ENCODE measurements around the gene HNRNPK. TPM values are rescaled to one million over a fixed set of nuclear protein-coding genes. Genes with fewer than 3 reads are reported as not detected.
"Not testable (repeated sequence)": the region's sequence is repeated elsewhere in the genome, so short reads cannot be mapped to it uniquely, and the experiment has no call there.

The HNRNPK gene
- total RNA-seq, 1 donor from 2014 or later = 512 TPM

- Mint-ChIP-seq H3K36me3 (ENCODE audit: unreplicated experiment) (no peaks in the 10 kb centered on the region), H3K9me3 (ENCODE audit: unreplicated experiment) (no peaks in the 10 kb centered on the region), H3K27me3 (ENCODE audit: unreplicated experiment) (no peaks in the 10 kb centered on the region), H3K27ac (ENCODE audit: unreplicated experiment) (peak overlapping the region; percentile 85), H3K4me3 (ENCODE audit: unreplicated experiment) (peak overlapping the region; percentile 72), H3K4me1 (ENCODE audit: unreplicated experiment) (peaks cover 22% of the 10 kb centered on the region)
- TF ChIP-seq, protein P1, sequence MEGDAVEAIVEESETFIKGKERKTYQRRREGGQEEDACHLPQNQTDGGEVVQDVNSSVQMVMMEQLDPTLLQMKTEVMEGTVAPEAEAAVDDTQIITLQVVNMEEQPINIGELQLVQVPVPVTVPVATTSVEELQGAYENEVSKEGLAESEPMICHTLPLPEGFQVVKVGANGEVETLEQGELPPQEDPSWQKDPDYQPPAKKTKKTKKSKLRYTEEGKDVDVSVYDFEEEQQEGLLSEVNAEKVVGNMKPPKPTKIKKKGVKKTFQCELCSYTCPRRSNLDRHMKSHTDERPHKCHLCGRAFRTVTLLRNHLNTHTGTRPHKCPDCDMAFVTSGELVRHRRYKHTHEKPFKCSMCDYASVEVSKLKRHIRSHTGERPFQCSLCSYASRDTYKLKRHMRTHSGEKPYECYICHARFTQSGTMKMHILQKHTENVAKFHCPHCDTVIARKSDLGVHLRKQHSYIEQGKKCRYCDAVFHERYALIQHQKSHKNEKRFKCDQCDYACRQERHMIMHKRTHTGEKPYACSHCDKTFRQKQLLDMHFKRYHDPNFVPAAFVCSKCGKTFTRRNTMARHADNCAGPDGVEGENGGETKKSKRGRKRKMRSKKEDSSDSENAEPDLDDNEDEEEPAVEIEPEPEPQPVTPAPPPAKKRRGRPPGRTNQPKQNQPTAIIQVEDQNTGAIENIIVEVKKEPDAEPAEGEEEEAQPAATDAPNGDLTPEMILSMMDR (IDR thresholded peaks at IDR 0.05) = no peak
- DNase-seq (ENCODE audit: extremely low spot score, unreplicated experiment) = no peak
Observed at GRCh38 chr9:83956436-83957247, 23.4 kb downstream of the HNRNPK start.

DNA sequence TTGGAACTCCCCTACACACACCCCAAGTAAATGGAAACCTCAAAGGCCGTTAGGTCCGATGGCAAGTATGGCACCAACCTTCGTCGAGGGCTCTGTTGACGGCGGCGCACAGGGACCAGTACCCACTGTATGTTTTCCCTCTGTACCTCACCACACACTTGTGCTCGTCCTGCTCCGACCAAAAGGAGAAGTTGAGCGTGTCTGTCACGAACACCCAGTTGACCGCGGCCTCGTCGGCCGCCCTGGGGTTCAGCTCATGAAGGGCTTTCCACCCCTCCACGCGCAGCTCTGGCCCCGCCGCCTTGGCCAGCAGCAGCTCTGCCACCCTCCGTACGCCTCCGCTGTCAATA, 24.0 kb downstream of the HNRNPK start:
- Mint-ChIP-seq H3K27ac (ENCODE audit: unreplicated experiment) (peak overlapping the region; percentile 85), H3K27me3 (ENCODE audit: unreplicated experiment) (no peaks in the 10 kb centered on the region), H3K4me1 (ENCODE audit: unreplicated experiment) (peaks cover 22% of the 10 kb centered on the region), H3K4me3 (ENCODE audit: unreplicated experiment) (peak overlapping the region; percentile 72), H3K9me3 (ENCODE audit: unreplicated experiment) (no peaks in the 10 kb centered on the region), H3K36me3 (ENCODE audit: unreplicated experiment) (no peaks in the 10 kb centered on the region)
- no peak for DNase-seq (ENCODE audit: extremely low spot score, unreplicated experiment)
- TF ChIP-seq, protein P1 (IDR thresholded peaks at IDR 0.05) = no peak

- not testable (repeated sequence) for H3K27ac Mint-ChIP-seq (ENCODE audit: unreplicated experiment)
Observed at GRCh38 chr9:83948096-83948495, 31.9 kb downstream of the HNRNPK start.

DNA sequence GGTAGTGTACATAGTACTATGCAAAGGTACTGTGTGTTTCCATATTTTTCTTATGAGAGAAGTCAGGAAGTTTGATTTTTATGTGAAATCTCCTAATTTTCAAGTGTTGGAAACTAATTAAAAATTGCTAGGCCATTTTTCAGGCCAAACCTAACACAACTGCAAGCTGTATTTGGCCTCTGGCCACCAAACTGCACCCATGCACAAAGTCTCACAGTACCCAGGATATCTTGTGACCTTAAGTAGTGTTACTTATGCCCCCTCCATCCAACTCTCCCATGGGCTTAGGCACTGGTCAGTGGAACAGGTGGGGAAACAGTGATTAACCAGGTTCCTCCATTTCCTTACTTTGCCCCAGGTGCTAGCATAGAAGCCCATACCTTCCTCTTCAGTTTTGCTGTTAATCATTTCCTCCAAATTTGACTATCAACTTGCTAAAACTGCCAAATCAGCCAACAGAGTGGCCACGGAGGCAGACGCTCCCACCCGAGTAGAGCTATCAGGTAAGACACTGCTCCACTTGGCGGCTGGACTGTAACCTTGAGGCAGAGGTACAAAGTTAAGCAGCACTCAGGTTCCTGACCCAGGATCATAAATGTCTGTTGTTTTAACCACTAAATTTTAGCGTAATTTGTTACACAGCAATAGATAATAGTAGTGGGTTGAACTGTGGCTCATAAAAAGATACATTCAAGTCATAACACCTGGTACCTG, 39.3 kb downstream of the HNRNPK start:
- TF ChIP-seq, protein P1 (IDR thresholded peaks at IDR 0.05) = no peak
- Mint-ChIP-seq H3K9me3 (ENCODE audit: unreplicated experiment) (no peaks in the 10 kb centered on the region), H3K27ac (ENCODE audit: unreplicated experiment) (no peak overlapping the region), H3K27me3 (ENCODE audit: unreplicated experiment) (no peaks in the 10 kb centered on the region), H3K36me3 (ENCODE audit: unreplicated experiment) (no peaks in the 10 kb centered on the region), H3K4me3 (ENCODE audit: unreplicated experiment) (no peak overlapping the region), H3K4me1 (ENCODE audit: unreplicated experiment) (peaks cover 5% of the 10 kb centered on the region)
- no peak for DNase-seq (ENCODE audit: extremely low spot score, unreplicated experiment)

More at GRCh38 chr9:83948096-83948495, 31.9 kb downstream of the HNRNPK start:
- H3K36me3 Mint-ChIP-seq (ENCODE audit: unreplicated experiment); H3K4me1 Mint-ChIP-seq (ENCODE audit: unreplicated experiment); H3K27me3 Mint-ChIP-seq (ENCODE audit: unreplicated experiment); H3K4me3 Mint-ChIP-seq (ENCODE audit: unreplicated experiment); DNase-seq (ENCODE audit: extremely low spot score, unreplicated experiment); H3K9me3 Mint-ChIP-seq (ENCODE audit: unreplicated experiment): not testable (repeated sequence)

DNA sequence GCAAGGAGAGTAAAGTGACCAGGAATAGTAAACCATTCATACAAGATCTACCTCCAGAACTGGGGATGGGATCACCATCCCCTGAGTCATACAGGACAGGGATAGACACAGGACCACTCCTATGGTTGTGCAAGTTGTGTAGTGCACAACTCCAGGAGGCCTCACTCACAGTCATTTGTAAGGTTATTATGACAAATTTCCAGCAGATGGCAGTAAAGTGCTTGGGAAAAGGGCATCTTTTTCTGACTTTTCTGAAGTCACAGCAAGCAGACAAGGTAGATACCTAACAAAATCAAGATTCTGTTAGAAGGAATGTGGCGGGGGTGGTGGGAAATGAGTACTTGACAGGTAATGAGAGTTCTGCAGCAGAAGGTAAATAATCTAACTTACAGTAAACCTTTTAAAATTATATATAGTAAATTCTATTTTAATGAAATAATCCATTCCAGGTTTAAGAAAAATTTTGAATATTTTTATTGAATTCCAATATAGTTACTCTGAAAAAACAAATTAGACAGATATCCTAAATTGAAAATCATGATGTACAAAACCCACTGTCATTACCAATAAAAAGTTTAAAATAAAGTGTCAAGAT, 42.1 kb downstream of the HNRNPK start:
- Mint-ChIP-seq H3K4me3 (ENCODE audit: unreplicated experiment) (no peak overlapping the region), H3K27me3 (ENCODE audit: unreplicated experiment) (no peaks in the 10 kb centered on the region), H3K4me1 (ENCODE audit: unreplicated experiment) (peaks cover 17% of the 10 kb centered on the region), H3K9me3 (ENCODE audit: unreplicated experiment) (no peaks in the 10 kb centered on the region), H3K36me3 (ENCODE audit: unreplicated experiment) (no peaks in the 10 kb centered on the region), H3K27ac (ENCODE audit: unreplicated experiment) (no peak overlapping the region)
- TF ChIP-seq, protein P1 (IDR thresholded peaks at IDR 0.05) = peak; percentile 79
- DNase-seq (ENCODE audit: extremely low spot score, unreplicated experiment) = peak; percentile 49

Data from osteocyte (in vitro differentiated cells).